Limb (tissue), 2 donors: ENCODE data around the gene RFX8.
A peak's percentile ranks its signal among the peaks of the same experiment; 100 is the strongest.
"Not testable (repeated sequence)": the region's sequence is repeated elsewhere in the genome, so short reads cannot be mapped to it uniquely, and the experiment has no call there.

Source experiments
- DNase-seq, 2 donors: peaks; one replicate each; pipeline ENCODE4 v3.0.0-alpha.2; 2016; ENCODE audit errors: extremely low spot score in 2 of 2

RFX8 gene

DNA sequence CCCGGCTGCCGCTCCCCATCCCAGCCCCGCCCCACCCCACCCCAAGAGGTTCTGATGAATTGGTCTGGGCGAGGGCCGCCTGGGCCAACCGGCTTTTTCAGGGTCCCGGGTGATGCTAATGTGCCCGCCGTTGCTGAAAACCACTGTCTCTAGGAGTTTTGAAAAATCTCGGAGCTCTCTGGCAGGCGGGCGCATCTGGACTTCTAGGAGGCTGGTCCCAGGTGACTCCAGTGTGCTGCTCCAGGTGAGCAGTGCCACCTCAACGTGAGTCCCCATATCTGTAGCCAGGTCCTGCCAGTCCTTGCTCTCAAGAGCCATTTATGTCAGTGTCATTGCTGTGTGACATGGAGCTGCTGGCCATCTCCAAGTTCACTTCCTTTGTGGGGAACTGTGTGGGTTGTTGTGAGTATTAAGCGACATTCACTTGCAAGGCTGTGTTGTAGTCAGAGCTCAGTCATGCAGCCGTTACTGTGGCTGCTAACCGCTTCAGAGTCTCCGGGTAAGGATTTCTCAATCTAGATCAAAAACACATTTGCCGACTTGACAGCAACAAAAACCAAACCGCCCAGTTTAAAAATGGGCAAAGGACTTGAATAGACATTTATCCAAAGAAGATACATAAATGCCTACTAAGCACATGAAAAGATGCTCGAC is at the start of gene RFX8:
Gene RFX8, minus strand, starts transcription at position 382 of the 654 bp plus-strand sequence. CDS start 8,264 bp downstream, outside the sequence.
- DNase-seq: peak in 1 of 2 donors; percentile 22

DNA sequence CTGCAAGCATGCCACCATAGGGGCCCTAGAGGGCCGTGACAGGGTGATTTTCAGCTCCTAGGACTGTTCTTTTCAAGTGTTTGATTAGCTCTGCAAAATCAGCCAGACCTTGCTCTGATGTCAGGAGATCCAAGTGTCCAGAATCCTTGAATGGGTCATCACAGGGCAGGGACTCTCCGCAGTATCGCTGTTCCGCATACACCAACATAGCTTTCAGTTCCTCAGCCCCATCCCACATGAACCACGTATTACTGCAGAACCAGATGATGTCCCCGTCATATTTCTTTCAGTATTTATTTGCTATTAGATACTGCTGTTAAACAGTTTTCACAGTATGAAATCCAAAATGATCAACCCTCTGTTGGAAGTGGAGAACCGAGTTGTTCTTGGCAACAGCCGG is 46.6 kb upstream of the RFX8 start:
- no peak for DNase-seq

DNA sequence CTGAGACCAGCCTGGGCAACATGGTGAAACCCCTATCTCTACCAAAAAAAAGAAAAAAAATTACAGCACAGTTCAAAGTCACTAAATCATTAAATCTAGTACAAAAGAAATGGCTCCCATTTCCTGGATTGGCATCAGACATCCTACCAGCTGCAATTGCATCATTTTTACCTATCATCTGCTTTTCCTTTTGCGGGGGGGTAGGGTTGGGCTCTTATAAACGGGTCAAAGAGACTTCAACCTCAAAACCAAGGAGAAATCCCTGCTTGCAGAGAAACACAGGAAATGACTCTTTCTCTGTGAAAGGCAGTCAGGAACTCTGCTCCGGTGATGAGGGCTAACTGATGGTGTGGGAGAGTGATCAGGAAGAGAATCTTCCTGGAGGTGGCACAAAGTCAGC is 45.3 kb upstream of the RFX8 start:
- DNase-seq: no peak

DNA sequence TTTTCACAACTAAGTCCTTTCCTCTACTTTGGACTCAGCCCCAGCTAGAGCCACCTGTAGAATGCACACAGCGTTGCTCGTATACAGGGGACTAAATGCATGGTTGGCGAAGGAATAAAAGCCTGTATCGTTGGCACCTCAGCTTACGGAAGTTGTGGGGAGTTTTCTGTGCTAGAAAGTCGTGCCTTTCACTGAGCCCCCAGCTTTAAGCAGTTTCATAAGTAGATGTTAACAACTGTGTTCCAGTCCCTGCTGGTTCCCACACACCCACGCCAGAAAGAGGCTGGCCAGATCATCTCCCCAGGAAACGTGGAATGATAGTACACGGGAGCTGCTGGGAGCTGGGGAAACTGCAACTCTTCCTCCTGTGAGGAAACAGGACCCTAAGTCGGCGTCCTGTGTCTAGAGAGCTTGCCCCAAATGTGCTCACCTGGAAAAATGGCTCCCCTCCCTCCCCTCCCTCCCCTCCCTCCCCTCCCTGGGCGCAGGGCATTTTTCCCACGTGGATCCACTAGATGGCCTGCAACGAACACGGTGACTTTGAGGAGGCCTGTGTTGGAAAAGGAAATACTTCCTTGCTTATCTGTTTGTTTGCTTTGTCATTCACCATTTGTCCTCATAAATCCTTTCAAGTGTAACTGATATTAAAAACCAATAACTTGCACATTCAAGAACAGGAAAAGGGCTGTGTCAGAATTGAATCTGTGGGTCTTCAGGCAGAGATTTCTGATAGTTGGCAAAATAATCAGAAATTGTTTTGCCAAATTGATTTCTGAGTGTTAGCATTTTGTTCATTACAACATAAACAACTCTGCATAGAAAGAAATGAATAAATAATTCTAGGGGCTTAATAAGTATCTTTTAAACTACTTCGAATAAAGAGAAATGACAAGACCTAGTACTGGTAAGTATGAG is 43.9 kb upstream of the RFX8 start:
- no peak for DNase-seq

DNA sequence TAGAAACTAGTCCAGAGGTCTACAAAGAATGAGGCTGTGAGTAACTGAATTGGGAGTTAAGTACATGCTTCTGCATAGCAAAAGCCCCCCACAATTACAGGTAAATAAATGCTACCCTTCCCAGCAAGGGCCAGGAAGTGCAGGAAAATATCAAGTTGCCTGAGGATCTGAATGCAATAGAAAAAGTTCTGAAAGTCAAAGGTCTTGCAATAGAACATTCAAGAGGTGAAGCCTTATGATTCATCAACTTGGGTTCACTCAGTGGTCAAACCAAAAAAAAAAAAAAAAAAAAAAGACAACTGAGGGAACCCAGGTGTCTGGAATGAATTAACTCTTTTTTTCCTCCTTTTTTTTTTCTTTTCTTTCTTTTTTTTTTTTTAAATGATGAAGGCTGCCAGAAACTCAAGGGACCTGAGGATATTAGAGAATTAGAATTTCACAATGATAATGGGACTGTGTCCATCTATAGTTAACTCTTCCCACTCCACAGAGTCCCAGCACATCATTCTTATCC is 42.9 kb upstream of the RFX8 start:
- no peak for DNase-seq

DNA sequence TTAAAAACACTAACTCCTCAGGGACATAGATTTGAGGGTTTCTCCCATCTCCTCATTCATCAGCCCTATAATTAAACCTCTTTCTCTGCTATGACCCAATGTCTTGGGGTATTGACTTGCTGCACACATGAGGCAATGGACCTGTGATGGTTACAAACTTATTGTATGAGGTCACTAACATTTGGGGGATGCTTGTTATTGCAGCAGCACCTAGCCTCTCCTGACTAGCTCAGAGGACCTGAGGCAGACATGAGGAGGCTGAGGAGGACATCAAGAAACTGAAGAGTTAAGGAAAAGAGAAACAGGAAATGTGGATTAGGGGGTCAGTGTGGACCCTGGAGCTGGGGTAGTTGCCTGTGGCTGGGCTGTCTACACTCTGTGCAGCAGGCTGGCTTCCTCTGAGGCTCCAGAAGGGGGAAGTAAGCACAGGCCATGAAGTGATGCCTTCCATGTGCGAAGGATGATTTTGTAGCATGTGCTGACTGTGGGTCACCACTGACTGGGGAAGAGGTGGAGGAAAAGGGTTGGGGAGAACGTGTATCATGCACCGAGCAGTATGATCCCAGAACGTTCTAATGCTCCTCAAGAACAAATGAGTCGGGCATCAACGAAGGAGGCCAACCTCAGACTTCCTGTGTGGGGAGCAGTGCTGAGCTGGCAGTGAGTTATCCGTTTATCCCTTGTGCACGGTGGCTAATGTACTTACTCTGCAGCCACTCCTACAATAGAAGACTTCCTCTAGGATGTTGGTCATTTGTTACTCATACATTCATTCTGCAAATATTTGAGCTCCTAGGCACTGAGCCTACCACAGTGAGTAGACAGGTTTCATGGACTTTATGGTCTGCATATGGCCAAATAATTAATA is 42.1 kb upstream of the RFX8 start:
- peak in 1 of 2 donors; percentile 9 for DNase-seq

DNA sequence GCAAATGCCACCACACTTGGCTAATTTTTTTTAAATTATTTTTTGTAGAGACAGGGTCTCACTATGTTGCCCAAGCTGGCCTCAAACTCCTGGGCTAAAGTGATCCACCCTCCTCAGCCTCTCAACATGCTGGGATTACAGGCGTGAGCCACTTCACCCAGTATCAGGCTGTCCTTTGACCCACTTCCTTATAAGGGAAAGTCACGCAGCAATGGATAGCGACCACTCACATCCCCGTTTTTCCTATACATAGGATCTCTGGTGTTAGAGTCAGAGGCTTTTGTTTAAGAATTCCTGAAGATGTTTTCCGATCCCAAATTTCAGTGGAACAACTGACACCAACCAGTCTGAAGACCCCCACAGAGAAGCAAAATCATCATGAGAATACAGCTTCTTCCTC is 41.4 kb upstream of the RFX8 start:
- no peak for DNase-seq

DNA sequence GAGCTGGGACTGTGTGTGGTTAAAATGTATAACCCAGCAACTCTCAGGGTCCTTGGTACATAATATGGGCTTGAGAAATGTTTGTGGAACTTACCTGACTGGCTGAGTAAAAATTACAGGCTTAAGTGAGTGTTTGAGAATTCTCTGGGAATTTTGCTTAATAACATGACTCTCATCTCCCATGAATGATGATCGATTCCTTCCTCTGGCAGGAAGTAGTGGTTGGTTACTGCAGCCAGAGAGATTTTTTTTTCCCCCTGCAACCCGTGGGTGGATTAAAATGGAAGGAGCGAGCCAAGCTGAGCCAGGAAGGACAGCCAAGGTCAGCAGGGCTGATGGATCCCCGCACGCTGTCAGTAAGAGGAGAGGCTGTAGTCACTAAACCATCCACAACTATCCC is 40.6 kb upstream of the RFX8 start:
- DNase-seq: peak in 1 of 2 donors; percentile 51

DNA sequence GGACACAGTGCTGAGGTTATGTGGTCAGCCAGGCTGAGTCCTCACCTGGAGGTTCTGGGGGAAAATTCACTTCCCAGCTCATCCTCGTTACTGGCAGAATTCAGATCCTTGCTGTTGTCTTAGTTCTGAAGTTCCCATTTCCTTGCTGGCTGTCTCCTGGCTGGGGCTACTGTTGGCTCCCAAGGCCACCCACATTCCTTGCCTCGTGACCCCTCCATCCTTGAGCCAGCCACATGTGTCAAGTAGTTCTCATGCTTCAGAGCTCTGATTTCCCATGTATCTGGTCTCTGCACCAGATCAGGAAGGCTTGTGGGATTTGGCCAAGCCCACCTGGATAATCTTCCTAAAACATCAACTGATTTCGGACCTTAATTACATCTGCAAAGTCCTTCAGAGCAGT is 38.1 kb upstream of the RFX8 start:
- no peak for DNase-seq

DNA sequence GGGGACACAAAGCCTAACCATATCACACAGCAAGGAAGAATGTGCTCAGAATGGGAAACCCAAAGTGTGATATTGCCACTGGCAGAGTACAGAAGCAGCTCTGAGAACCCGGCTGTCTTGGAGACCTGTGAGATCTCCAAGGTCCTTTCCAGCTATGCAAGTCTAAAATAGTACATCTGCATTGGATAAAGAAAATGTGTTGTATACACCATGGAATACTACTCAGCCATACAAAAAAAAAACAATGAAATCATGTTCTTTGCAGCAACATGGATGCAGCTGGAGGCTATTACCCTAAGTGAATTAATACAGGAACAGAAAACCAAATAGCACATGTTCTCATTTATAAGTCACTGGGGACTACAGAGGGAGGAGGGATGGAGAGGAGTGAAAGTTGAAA is 36.5 kb upstream of the RFX8 start:
- DNase-seq: no peak

DNA sequence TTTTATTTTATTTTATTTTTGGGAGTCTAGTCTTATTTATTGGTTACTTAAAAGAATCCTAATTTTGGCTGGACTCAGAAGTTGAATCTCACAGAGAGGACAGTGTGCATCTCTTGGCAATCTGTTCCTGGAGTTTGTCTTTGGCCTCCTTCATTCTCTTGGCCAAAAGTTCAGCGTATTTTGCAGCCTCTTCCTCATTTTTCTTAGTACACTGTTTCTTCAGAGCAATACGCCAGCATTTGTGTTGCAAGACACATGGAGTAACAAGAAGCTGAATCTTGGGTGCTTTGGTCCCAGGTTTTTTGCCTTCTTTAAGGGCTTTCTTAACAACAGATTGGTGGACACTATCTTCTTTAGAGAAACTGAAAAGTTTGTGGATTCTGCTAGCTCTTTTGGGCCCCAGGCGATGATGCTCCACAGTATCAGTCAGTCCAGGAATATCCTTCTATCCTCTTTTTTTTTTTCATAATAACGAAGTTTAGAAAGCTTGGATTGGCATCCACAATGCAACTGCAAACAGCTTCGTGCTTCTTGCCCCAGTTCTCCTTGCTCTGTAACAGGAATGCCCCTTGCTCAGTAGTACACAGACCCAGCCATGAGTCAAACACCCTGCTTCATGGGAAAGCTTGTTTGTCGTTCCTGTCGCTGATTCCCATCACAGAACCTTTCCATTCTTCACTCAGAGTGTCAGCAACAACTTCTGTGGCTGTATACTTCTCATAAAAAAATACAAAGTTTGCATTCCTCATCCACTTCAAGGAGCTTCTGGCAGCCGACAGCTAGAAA is 34.8 kb upstream of the RFX8 start:
- no peak for DNase-seq

DNA sequence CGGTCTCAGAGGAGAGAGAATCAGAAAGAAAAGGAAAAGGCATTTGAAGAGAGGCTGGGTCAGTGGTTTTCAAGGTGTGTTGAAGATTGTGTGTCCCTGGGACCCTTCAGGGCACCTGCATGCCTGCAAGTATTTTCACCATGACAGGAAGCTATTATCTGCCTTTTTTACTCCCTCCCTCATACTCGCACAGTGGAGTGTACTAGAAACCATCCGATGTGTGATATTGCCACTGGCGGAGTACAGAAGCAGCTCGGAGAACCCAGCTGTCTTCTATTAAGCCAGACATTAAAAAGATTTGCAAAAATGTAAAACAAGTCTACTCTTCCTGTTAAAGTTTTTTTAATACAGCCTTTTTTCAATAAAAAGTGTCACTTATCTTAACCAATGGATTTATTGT is 33.7 kb upstream of the RFX8 start:
- peak in 1 of 2 donors; percentile 13 for DNase-seq

DNA sequence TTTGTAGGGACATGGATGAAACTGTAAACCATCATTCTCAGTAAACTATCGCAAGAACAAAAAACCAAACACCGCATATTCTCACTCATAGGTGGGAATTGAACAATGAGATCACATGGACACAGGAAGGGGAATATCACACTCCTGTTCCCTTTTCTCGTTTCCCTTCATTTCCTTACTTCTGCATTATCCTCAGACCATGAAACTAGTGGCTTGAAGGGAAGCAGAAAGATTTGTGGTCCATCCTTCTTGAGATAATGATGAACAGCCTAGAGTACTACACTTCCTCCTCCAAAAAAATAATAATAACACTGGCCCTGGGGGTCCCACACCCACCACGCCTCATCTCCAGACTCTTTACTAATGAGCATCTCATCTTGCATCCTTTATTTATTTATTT is 30.4 kb upstream of the RFX8 start:
- not testable (repeated sequence) for DNase-seq

DNA sequence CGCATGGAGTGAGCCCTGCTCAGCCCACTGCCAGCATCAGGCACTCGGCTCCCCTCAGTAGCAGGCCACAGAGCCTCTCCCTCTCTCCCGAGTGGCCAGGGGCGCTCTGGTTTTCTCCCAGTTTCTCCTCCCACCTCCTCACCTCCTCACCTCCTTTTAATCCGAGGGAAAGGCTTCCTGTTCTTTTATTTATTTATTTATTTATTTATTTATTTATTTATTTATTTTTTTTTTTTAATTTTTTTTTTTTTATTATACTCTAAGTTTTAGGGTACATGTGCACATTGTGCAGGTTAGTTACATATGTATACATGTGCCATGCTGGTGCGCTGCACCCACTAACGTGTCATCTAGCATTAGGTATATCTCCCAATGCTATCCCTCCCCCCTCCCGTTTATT is 29.8 kb upstream of the RFX8 start:
- DNase-seq: not testable (repeated sequence)

DNA sequence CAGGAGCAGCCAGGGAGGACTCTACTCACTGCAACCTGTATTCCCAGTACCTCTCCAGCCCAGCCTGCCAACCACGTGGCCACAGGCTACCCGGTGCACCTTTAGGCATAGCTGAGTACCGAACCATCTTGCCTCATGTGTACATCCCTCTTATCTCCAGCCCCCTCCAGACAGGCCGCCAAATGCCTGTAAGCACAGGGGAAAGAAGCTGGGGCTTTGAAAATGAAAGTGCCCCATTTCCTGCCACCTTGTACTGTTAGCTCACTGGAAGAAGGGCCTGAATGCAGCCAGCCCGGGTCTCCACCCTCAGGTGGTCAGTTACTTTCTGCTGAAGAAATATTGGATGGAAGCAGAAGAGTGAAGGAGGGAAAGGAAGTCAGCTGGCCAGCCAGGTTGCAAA is 27.2 kb upstream of the RFX8 start:
- DNase-seq: no peak

DNA sequence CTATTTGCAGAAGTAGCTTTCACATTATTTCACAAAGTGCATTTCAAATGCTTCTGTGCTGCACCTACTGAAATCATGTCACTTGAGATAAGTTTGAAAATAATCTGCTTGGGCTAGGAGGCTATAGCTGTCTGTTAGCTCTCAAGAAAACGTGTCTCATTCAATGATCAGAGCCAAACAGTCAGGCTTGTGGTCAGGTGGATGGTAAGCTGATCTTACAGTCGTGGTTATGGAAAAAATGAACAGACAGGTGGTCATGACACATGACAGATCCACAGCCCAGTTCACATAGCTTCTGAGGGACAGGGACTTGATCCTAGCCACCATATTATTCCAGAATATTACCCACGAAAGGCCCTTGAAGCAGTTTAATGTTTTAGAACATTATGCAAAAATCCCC is 26.5 kb upstream of the RFX8 start:
- peak in 1 of 2 donors; percentile 35 for DNase-seq

DNA sequence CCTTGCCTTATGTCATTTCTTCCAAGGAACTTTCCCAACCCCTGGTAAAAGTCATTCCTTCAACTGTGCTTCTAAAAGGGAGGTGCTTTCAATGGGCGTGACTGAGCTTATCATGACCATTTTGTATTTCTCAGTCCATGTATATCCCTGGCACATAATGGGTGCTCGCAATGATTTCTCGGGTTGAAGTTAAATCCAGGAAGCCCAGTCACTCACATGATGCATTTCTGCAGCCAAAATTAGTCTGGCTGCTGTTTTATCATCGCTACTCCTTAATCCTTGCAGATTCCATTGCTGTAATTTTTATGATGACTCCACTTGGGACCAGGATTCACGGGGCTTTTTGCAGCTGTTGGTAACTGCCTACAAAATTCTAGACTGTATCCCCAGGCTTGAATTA is 25.9 kb upstream of the RFX8 start:
- peak in 1 of 2 donors; percentile 29 for DNase-seq

DNA sequence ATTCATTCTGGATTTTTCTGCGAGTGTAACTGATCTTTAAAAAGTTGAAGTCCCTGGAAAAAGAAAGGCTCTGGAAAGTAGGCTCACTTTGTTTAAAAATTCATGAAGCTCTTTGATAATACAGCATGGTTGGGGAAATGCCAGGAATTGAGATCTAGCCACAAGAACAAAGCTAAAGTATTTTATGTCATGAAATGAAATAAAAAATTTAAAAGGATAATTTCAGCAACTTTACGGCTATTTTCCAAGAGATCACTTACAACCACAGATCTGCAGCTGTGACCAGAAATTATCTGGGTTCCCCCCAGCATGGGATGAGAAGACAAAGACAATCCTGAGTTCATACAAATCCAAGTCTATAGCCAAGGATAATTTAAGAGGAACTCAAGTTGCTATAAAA is 25.3 kb upstream of the RFX8 start:
- DNase-seq: peak in 1 of 2 donors; percentile 55

DNA sequence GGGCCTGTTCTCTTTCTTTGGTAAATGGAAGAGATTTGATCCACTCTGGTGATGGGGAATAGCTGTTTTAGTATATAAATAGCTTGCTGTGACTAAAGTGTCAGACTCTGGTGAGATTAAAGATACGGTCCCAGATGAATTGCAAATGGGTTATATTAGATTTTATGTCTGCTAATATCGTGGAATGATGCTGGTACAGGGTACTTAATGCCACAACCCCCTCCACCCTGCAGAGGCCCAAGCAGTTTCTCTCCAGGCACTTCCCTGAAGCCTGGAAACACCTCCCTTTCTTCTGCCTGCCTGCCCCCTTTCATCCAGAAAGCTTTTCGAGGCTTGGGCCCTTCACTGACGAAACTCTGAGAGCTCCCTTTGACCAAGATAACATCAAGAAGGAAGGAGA is 21.4 kb upstream of the RFX8 start:
- no peak for DNase-seq

DNA sequence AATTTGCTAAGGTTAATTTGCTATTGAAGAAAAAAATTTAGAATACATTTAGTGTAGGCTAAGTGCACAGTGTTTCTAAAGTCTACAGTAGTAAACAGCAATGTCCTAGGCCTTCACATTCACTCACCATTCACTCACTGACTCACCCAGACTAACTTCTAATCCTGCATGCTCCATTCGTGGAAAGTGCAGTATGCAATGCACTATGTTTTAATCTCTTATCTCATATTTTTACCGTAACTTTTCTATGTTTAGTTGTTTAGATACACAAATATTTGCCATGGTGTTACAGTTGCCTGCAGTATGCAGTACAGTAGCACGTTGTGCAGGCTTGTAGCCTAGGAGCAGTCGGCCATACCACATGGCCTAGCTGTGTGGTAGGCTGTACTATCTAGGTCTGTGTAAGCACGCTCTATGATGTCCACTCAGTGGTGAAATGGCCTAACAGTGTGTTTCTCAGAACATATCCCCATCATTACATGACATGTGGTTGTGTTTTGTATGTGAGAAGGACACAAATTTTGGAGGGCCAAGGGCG is 18.1 kb upstream of the RFX8 start:
- no peak for DNase-seq

DNA sequence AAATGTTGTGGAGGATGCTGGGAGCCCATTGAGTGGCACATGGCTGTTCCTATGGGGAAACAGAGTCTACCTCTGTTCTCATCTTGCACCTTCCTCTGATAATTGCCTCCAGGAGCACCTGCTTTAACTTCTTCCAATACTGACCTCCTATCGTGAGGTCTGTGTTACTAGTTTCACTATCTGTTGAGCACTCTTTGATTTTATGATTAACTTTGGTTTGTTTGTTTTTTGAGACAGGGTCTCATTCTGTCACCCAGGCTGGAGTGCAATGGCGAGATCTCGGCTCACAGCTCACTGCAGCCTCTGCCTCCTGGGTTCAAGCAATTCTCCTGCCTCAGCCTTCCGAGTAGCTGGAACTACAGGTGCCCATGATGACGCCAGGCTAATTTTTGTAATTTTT is 12.1 kb upstream of the RFX8 start:
- no peak for DNase-seq
